Measurements from ENCODE around the gene PARP3. TPM values are rescaled to one million over a fixed set of nuclear protein-coding genes. Genes with fewer than 3 reads are reported as not detected.

Gene PARP3
- total RNA-seq, 1 experiment from 2014 or later, result 17.5 TPM

DNA sequence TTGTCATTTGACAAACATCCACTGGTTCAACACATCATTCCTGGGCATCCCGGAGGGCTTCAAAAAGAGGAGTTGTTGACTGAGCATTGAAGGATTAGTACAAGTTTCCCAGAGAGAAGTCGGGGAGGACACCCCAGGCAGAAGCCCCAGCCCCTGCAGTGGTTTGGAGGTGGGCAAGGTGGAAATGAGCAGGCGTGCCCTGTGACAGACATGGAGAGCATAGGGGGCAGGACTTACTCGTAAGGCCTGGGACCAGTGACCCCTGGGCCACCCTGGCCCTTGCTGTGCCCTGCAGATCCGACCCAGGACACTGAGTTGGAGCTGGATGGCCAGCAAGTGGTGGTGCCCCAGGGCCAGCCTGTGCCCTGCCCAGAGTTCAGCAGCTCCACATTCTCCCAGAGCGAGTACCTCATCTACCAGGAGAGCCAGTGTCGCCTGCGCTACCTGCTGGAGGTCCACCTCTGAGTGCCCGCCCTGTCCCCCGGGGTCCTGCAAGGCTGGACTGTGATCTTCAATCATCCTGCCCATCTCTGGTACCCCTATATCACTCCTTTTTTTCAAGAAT is 5.9 kb downstream of the PARP3 start:
- Histone ChIP-seq H3K9ac (ENCODE audit: low read length) (no peak overlapping the region), H3K9me2 (ENCODE audit: insufficient read depth) (no peaks in the 10 kb centered on the region), H3K4me3 (replicated peaks in 1 of 2; ENCODE audit: low read depth in 1 of 2, low read length in 2 of 2) (no peak overlapping the region), H3K9me3 (ENCODE audit: control insufficient read depth in 1 of 2, insufficient read depth in 1 of 2, low read depth in 1 of 2, low read length in 2 of 2) (no peaks in the 10 kb centered on the region), H3K36me3 (ENCODE audit: control insufficient read depth in 1 of 2, insufficient read depth in 2 of 2, low read length in 2 of 2) (no peaks in the 10 kb centered on the region), H2AFZ (ENCODE audit: low read depth, low read length, poor library complexity, severe bottlenecking) (no peak overlapping the region), H3K27ac (ENCODE audit: low read depth, low read length) (no peak overlapping the region), H4K20me1 (ENCODE audit: insufficient read depth) (no peaks in the 10 kb centered on the region), H3K4me1 (ENCODE audit: control insufficient read depth in 1 of 2, insufficient read depth in 2 of 2, low read length in 2 of 2) (peaks cover 5 to 7% of the 10 kb centered on the region in 2 experiments), H3K27me3 (ENCODE audit: insufficient read depth, low read length) (no peaks in the 10 kb centered on the region), H3K4me2 (ENCODE audit: low read length) (no peak overlapping the region), H3K79me2 (ENCODE audit: insufficient read depth, low read length) (no peaks in the 10 kb centered on the region)
- DNase-seq (ENCODE audit: low read depth, low spot score) (no peak), ATAC-seq (no peak)
- TF ChIP-seq ZFX (IDR thresholded peaks at IDR 0.05) (no peak), RAD21 (IDR thresholded peaks at IDR 0.05; ENCODE audit: low read depth) (no peak), SP1 (IDR thresholded peaks at IDR 0.05; ENCODE audit: low read depth) (no peak), FOSL1 (IDR thresholded peaks at IDR 0.05; ENCODE audit: low read depth) (no peak), EZH2phosphoT487 (IDR thresholded peaks at IDR 0.05; ENCODE audit: borderline replicate concordance) (no peak), ZNF274 (IDR thresholded peaks at IDR 0.05; ENCODE audit: low read depth, low read length) (no peak), CBX3 (IDR thresholded peaks at IDR 0.05; ENCODE audit: low read depth) (no peak), YY1 (IDR thresholded peaks at IDR 0.05; ENCODE audit: extremely low read depth, insufficient replicate concordance, low read depth, low read length) (no peak), ZBTB33 (IDR thresholded peaks at IDR 0.05; ENCODE audit: extremely low read depth, insufficient replicate concordance, low read length) (no peak), SRF (IDR thresholded peaks at IDR 0.05; ENCODE audit: low read depth) (no peak), EGR1 (IDR thresholded peaks at IDR 0.05; ENCODE audit: low read depth) (no peak), JUND (IDR thresholded peaks at IDR 0.05) (no peak), ATF3 (IDR thresholded peaks at IDR 0.05) (no peak), POLR2AphosphoS5 (IDR thresholded peaks at IDR 0.05; ENCODE audit: low read depth, low read length) (no peak), TCF7L2 (IDR thresholded peaks at IDR 0.05; ENCODE audit: borderline replicate concordance, extremely low read depth, insufficient read depth, insufficient read length) (no peak)
- TF ChIP-seq, protein P1, sequence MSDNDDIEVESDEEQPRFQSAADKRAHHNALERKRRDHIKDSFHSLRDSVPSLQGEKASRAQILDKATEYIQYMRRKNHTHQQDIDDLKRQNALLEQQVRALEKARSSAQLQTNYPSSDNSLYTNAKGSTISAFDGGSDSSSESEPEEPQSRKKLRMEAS (IDR thresholded peaks at IDR 0.05), result no peak
- TF ChIP-seq, protein P2, sequence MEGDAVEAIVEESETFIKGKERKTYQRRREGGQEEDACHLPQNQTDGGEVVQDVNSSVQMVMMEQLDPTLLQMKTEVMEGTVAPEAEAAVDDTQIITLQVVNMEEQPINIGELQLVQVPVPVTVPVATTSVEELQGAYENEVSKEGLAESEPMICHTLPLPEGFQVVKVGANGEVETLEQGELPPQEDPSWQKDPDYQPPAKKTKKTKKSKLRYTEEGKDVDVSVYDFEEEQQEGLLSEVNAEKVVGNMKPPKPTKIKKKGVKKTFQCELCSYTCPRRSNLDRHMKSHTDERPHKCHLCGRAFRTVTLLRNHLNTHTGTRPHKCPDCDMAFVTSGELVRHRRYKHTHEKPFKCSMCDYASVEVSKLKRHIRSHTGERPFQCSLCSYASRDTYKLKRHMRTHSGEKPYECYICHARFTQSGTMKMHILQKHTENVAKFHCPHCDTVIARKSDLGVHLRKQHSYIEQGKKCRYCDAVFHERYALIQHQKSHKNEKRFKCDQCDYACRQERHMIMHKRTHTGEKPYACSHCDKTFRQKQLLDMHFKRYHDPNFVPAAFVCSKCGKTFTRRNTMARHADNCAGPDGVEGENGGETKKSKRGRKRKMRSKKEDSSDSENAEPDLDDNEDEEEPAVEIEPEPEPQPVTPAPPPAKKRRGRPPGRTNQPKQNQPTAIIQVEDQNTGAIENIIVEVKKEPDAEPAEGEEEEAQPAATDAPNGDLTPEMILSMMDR (IDR thresholded peaks at IDR 0.05 in 2 of 3, conservative IDR thresholded peaks at IDR 0.05 in 1 of 3; ENCODE audit: borderline replicate concordance in 1 of 3, insufficient read depth in 1 of 3, low read depth in 2 of 3, low read length in 2 of 3), result no peak
- TF ChIP-seq, protein P3, sequence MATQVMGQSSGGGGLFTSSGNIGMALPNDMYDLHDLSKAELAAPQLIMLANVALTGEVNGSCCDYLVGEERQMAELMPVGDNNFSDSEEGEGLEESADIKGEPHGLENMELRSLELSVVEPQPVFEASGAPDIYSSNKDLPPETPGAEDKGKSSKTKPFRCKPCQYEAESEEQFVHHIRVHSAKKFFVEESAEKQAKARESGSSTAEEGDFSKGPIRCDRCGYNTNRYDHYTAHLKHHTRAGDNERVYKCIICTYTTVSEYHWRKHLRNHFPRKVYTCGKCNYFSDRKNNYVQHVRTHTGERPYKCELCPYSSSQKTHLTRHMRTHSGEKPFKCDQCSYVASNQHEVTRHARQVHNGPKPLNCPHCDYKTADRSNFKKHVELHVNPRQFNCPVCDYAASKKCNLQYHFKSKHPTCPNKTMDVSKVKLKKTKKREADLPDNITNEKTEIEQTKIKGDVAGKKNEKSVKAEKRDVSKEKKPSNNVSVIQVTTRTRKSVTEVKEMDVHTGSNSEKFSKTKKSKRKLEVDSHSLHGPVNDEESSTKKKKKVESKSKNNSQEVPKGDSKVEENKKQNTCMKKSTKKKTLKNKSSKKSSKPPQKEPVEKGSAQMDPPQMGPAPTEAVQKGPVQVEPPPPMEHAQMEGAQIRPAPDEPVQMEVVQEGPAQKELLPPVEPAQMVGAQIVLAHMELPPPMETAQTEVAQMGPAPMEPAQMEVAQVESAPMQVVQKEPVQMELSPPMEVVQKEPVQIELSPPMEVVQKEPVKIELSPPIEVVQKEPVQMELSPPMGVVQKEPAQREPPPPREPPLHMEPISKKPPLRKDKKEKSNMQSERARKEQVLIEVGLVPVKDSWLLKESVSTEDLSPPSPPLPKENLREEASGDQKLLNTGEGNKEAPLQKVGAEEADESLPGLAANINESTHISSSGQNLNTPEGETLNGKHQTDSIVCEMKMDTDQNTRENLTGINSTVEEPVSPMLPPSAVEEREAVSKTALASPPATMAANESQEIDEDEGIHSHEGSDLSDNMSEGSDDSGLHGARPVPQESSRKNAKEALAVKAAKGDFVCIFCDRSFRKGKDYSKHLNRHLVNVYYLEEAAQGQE (IDR thresholded peaks at IDR 0.05; ENCODE audit: low read depth), result no peak
- intact Hi-C loops (cut with micrococcal nuclease), result no loop called here
- CTCF ChIA-PET, result no interaction called here
- RAD21 ChIA-PET (ENCODE audit: low non-redundant PET in 1 of 2, low total read pairs in 2 of 2, uncharacterized antibody in 2 of 2, unreplicated experiment in 2 of 2), result interaction anchor here in 1 of 2 experiments (0.6 kb wide), 1 partner anchor 391 kb away, joined by 3 read pairs; no protein-coding TSS in a partner anchor
- BruUV-seq (replicated peaks), result no TSS peak
- POLR2A ChIA-PET, result no interaction called here
